ENCODE results near the gene ACP6.

ACP6 gene

GRCh38 chr1:147624011-147624410 lies 46.3 kb downstream of the ACP6 start:
- no peak overlapping the region for H3K4me3 ChIP-seq (ENCODE audit: low read depth, low read length)
- DNase-seq (ENCODE audit: low read depth): no peak
- TF ChIP-seq MAX (IDR thresholded peaks at IDR 0.05; ENCODE audit: low read depth, low read length) (no peak), MYC (IDR thresholded peaks at IDR 0.05; ENCODE audit: low read depth, low read length) (no peak), CTCF (IDR thresholded peaks at IDR 0.05; ENCODE audit: low read depth, low read length) (no peak), POLR2A (IDR thresholded peaks at IDR 0.05; ENCODE audit: extremely low read depth, insufficient read length) (no peak)

- H3K4me3 ChIP-seq (ENCODE audit: low read depth, low read length): no peak overlapping the region
- TF ChIP-seq MAX (IDR thresholded peaks at IDR 0.05; ENCODE audit: low read depth, low read length): no peak
- TF ChIP-seq MYC (IDR thresholded peaks at IDR 0.05; ENCODE audit: low read depth, low read length): no peak
- TF ChIP-seq POLR2A (IDR thresholded peaks at IDR 0.05; ENCODE audit: extremely low read depth, insufficient read length): no peak
- no peak for TF ChIP-seq CTCF (IDR thresholded peaks at IDR 0.05; ENCODE audit: low read depth, low read length)
- DNase-seq (ENCODE audit: low read depth): no peak
These were observed 47.6 kb downstream of the ACP6 start for GRCh38 chr1:147622731-147623130.

GRCh38 chr1:147620543-147620942 lies 49.8 kb downstream of the ACP6 start:
- H3K4me3 ChIP-seq (ENCODE audit: low read depth, low read length): no peak overlapping the region
- DNase-seq (ENCODE audit: low read depth): no peak
- TF ChIP-seq MYC (IDR thresholded peaks at IDR 0.05; ENCODE audit: low read depth, low read length) (no peak), MAX (IDR thresholded peaks at IDR 0.05; ENCODE audit: low read depth, low read length) (no peak), CTCF (IDR thresholded peaks at IDR 0.05; ENCODE audit: low read depth, low read length) (no peak), POLR2A (IDR thresholded peaks at IDR 0.05; ENCODE audit: extremely low read depth, insufficient read length) (no peak)

GRCh38 chr1:147619741-147620140 lies 50.6 kb downstream of the ACP6 start:
- TF ChIP-seq MYC (IDR thresholded peaks at IDR 0.05; ENCODE audit: low read depth, low read length): no peak
- no peak for TF ChIP-seq POLR2A (IDR thresholded peaks at IDR 0.05; ENCODE audit: extremely low read depth, insufficient read length)
- no peak for TF ChIP-seq MAX (IDR thresholded peaks at IDR 0.05; ENCODE audit: low read depth, low read length)
- no peak for TF ChIP-seq CTCF (IDR thresholded peaks at IDR 0.05; ENCODE audit: low read depth, low read length)
- H3K4me3 ChIP-seq (ENCODE audit: low read depth, low read length): no peak overlapping the region
- DNase-seq (ENCODE audit: low read depth): no peak

GRCh38 chr1:147618771-147619170 lies 51.6 kb downstream of the ACP6 start:
- TF ChIP-seq MAX (IDR thresholded peaks at IDR 0.05; ENCODE audit: low read depth, low read length) (no peak), POLR2A (IDR thresholded peaks at IDR 0.05; ENCODE audit: extremely low read depth, insufficient read length) (no peak), CTCF (IDR thresholded peaks at IDR 0.05; ENCODE audit: low read depth, low read length) (no peak), MYC (IDR thresholded peaks at IDR 0.05; ENCODE audit: low read depth, low read length) (no peak)
- no peak for DNase-seq (ENCODE audit: low read depth)
- H3K4me3 ChIP-seq (ENCODE audit: low read depth, low read length): no peak overlapping the region
